GM19193 (cell line): Measurements from ENCODE around the gene PNPLA2.

Source experiments
- POLR2A ChIP-seq: IDR thresholded peaks from 4 replicates; pipeline ENCODE4 v1.6.1; 2011; ENCODE audit not compliant: insufficient read depth, insufficient read length; ENCODE audit errors: extremely low read depth

The PNPLA2 gene, protein sequence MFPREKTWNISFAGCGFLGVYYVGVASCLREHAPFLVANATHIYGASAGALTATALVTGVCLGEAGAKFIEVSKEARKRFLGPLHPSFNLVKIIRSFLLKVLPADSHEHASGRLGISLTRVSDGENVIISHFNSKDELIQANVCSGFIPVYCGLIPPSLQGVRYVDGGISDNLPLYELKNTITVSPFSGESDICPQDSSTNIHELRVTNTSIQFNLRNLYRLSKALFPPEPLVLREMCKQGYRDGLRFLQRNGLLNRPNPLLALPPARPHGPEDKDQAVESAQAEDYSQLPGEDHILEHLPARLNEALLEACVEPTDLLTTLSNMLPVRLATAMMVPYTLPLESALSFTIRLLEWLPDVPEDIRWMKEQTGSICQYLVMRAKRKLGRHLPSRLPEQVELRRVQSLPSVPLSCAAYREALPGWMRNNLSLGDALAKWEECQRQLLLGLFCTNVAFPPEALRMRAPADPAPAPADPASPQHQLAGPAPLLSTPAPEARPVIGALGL

DNA sequence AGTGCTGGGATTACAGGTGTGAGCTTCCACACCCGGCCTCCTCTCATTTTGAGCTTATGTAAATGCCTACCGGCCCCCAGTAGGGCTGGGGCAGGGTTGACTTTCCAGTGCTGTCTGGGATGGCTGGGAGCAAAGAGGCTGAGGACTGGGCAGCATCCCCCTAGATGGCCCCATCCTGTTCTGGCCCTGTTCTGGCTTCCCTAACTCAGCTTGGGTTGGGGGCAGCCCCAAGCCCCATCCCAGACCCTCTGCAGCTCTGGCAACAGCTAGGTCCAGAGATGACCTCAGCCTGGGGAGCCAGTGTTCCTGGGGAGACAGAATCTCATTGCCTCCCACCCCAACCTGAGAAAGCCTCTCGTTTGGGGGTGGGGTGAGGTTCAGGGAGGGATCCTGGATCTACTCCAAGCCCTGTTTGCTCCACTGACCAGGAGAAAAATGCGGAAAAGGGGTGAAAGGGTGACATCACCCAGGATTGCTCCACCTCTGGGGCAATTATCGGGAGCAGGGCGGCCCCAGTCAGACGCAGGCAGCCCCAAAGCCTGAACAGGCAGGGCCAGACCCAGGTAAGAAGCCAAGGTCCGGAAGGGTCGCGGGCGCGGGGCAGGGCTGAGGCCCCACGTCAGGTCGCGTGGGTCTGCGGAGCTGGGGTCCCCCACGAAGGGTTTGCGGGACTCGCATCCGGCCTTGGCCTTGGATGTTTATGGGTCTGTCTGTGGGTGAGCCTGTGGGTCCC lies at the start of gene PNPLA2:
TSS of gene PNPLA2 (plus strand) at position 519 of the 733 bp plus-strand sequence. CDS start 805 bp downstream, outside the sequence.
- TF ChIP-seq POLR2A: no peak

DNA sequence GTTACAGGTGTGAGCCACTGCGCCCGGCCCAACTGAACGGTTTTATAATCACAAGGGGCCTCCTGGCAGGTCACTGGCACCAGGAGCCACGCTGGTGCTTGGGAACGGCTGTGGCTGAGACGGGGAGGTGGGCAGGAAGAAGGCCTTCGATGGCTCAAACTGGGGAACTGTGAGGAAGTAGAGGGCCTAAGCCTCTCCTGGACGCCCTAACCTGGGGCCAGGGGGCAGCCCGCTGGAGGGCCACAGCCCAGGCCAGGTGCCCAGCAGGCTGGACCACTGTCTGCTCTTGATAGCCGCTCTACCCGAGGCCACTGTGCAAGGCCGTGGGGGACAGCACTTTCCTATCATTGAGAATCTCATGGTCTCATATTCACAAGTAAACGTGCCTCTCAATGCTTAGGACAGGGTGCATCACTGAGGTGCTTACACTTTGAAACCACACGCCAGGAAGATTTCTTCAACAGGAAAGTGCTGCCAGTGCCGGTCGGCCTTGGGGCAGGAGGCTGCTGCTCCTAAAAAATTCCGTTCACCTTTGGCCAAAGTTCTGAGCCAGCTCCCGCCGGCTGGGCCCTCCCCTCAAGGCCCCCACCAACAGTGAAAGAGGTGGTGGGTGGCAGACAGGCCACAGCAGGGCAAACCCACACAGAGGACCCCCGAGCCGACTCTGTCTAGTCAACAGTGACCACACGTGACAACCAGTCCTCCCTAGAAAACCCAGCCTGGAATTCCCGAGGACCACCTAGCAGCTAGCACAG lies 48.6 kb upstream of the PNPLA2 start:
- no peak for TF ChIP-seq POLR2A

DNA sequence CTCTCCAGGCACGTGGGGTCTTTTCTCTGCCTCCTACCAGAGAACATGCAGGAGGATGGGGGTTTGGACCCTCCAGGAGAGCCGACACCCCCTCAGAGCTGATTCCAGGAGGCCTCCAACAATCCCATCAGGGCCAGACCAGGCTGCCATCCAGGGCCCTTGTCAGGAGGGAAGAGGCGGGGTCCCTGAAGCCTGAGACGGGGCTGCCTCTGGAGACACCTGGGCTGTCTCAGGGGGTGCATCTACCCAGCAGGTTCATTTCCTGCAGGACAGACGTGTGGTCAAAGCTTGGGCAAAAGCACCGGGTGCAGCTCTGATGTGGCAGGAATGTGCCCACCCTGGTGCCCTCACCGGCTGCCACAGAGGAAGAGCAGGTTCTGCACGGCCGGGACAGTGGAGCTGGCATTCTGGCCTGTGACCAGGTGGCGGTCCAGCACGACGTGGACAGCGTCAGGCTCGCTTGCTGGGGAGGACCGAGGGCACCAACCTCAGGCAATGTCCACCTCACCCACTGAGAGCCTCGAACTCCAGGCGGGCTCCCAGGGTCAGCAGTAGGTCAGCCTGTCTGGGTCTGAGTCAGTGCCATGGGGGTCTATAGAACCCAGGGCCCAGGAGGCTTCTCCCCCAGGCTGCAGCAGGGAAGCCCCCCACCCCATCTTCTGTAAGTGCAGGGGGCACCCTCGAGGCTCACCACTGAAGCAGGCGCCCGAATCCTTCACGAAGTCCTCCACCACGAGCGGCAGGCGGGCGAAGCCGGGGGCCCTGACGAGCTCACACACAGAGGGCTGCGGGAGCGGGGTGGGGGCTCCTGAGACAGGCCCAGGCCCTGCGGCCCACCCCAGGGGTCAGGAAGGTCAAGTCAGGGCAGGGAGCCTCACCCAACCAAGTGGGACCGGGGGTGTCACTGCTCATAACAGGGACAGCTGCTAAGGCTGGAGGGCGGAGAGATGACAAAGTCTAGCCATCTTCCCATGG lies 47.8 kb upstream of the PNPLA2 start:
- no peak for TF ChIP-seq POLR2A

GRCh38 chr11:771617-772204 lies 47.0 kb upstream of the PNPLA2 start:
- no peak for TF ChIP-seq POLR2A

DNA sequence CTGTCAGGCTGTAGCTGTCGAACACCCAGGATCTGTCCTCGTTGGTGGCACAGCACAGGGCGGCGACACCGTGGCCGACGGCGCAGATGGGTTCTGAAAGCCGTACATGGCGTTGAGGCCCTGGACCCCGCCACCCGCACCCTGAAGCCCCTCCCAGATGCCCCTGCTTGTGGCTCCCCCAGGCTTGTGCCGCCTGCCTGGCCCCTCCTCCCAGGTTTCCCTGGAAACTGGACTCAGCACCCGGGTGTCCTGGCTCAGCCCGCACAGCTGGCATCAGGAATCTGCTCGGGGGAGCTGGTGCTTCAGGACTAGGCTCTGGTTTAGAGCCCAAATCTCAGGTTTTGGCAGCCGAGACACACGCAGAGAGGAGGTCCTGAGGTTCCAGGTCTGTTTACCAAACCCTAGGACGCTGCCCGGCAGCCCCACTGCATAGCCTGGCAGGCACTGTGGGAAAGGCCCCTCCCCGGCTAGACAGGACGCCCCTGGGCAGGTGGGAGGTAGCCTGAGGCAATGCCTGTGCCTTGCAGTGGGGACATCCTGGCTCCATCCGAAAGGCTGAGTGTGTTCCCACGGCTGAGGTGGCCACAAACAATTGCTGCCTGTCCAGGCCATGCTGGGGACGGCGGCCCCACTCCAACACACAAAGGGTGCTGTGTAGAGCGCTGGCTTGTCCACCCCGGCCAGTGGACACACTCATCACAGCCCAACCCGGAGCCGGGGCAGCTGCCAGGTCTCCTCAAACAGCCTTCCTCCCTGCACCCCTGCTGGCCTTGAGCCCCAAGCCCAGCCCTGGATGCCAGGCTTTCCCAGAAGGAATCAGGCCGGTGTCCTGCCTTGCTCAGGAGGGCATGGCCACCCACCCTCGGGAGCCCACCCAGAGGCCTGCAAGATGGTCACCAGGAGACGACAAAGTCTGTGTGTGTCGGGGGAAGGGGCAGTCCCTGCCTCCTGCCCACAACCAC lies 46.0 kb upstream of the PNPLA2 start:
- no peak for TF ChIP-seq POLR2A

DNA sequence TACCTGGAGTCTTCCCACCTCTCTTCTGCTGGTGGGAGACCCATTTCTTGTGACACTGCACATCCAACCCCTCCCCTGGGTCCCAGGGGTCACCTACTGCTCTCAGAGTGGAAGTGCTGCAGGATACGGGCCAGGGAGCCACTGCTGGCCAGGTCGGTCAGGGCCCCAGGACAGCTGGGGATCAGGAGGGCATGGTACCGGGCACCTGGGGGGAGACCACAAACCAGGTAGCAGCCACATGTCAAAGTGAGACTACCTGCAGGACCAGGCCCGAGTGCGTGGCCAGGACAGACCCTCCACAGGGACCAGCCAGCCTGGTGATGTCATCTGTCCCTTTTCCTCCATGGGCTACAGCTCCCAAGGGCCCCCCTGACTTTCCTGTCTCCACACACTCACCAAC lies 45.3 kb upstream of the PNPLA2 start:
- TF ChIP-seq POLR2A: no peak

GRCh38 chr11:773830-774229 lies 44.9 kb upstream of the PNPLA2 start:
- TF ChIP-seq POLR2A: no peak

- TF ChIP-seq POLR2A: no peak
Observed at GRCh38 chr11:774873-775592, 43.7 kb upstream of the PNPLA2 start.

DNA sequence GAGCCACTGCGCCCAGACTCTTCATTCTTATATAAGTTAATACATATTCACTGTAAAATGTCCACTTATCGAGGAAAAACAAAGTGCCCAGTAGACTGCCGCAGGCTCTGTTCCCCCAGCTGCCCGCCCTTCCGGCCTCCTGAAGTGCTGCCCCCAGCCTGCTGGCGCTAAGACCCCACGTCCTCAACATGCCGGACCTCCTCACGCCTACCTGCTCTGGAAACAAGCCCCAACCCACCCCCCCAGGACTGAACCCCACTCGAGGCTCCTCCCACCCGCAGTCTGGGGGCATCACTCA lies 42.5 kb upstream of the PNPLA2 start:
- no peak for TF ChIP-seq POLR2A

DNA sequence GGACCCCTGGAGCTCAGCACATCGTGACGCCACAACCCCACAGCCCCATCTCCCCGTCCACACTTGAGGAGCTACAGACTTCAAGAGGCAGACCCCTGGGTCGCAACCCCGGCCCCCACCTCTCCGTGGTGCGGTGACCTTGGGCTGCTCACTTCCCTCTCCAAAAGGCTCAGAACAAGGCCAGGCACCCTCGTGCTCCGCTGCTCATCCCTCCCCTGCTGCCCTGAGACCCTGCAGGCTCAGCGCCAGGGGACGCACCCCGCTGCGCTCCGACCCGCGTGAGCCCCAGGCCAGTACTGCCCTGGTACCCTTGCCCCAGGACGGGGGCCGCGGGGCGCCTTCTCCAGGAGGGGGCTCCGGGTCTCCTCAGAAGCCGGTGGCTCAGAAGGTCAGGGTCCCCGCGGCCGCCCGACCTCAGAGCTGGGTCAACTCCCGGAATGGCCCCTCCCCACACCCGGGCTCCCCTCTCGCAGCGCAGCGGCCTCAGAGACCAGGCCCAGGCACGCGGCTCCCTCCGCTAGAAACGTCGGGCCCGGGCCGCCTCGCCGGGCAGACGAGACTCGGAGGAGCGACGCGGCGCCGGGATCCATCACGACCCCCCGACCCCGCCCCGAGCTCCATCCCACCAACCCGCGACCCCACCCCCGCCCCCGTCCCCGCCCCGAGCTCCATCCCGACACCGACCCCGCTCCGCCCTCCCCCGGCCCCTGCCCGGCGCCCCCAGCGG lies 42.0 kb upstream of the PNPLA2 start:
- no peak for TF ChIP-seq POLR2A
